PC-9 (cell line): ENCODE data around the gene PTF1A.

Experiments
- CTCF ChIP-seq: fragments of 200-600 bp; sonication (generic); conservative IDR thresholded peaks from 2 replicates; pipeline ENCODE4 v1.6.1; 2017; ENCODE audit warnings: mixed run types, antibody characterized with exemption, mild to moderate bottlenecking, moderate library complexity
- EZH2 ChIP-seq: fragments of 200-600 bp; sonication (generic); IDR thresholded peaks from 2 replicates; pipeline ENCODE4 v1.8.0; 2017; ENCODE audit warnings: antibody characterized with exemption, low read depth

- TF ChIP-seq CTCF (no peak), EZH2 (no peak)
Measured at GRCh38 chr10:23195846-23196600, 3.9 kb downstream of the PTF1A start.
